ENCODE measurements around the gene PLAC9.

GRCh38 chr10:80100861-80101695, 31.5 kb upstream of the PLAC9 start:
- TF ChIP-seq MAX (IDR thresholded peaks at IDR 0.05), result no peak
- no peak for TF ChIP-seq REST (IDR thresholded peaks at IDR 0.05; ENCODE audit: low read depth)
- no peak for TF ChIP-seq TEAD4 (IDR thresholded peaks at IDR 0.05)
- no peak for TF ChIP-seq YY1 (IDR thresholded peaks at IDR 0.05; ENCODE audit: low read depth)
- TF ChIP-seq ZBTB7A (IDR thresholded peaks at IDR 0.05; ENCODE audit: low read depth), result no peak
- TF ChIP-seq TAF1 (IDR thresholded peaks at IDR 0.05; ENCODE audit: low read depth), result no peak
- no peak for TF ChIP-seq CEBPB (IDR thresholded peaks at IDR 0.05)
- no peak for TF ChIP-seq CREB1 (IDR thresholded peaks at IDR 0.05; ENCODE audit: low read depth)
- TF ChIP-seq EP300 (IDR thresholded peaks at IDR 0.05; ENCODE audit: borderline replicate concordance), result no peak
- no peak for TF ChIP-seq NFIC (IDR thresholded peaks at IDR 0.05)
- no peak for TF ChIP-seq RAD21 (IDR thresholded peaks at IDR 0.05; ENCODE audit: low read depth)
- TF ChIP-seq USF1 (IDR thresholded peaks at IDR 0.05), result no peak
